Tibial artery (tissue), 4 donors: Measurements from ENCODE around the gene TNIP1.

Experiments used
- DNase-seq, 2 donors: peaks; one replicate each; pipeline ENCODE4 v3.0.0-alpha.2; 2019
- H3K27ac ChIP-seq, 2 donors: fragments of 200-600 bp; sonication (generic) in 1 of 2; 1 replicate in 1 of 2; 2 replicates in 1 of 2; pipeline ENCODE4 v1.5.1; 2018 to 2019; ENCODE audit warnings: mild to moderate bottlenecking in 1 of 2
- H3K27me3 ChIP-seq, 2 donors: fragments of 200-600 bp; sonication (generic) in 1 of 2; one replicate each; pipeline versions ENCODE4 v1.5.1 to v1.6.0; 2016 to 2019
- H3K36me3 ChIP-seq, 3 donors: fragments of 200-600 bp; sonication (generic) in 2 of 3; one replicate each; pipeline ENCODE4 v1.5.1; 2016 to 2019; ENCODE audit warnings: mild to moderate bottlenecking in 2 of 3
- H3K4me1 ChIP-seq, 4 donors: fragments of 200-600 bp; sonication (generic) in 2 of 4; 1 replicate in 3 of 4; 2 replicates in 1 of 4; pipeline ENCODE4 v1.5.1; 2016 to 2019
- H3K4me3 ChIP-seq, 2 donors: fragments of 200-600 bp; sonication (generic) in 1 of 2; 1 replicate in 1 of 2; 2 replicates in 1 of 2; pipeline ENCODE4 v1.5.1; 2018 to 2019; ENCODE audit warnings: mild to moderate bottlenecking in 2 of 2
- H3K9me3 ChIP-seq, 3 donors: fragments of 200-600 bp; sonication (generic) in 1 of 3; one replicate each; pipeline ENCODE4 v1.5.1; 2016 to 2019
- CTCF ChIP-seq, 2 experiments: fragments of 200-600 bp in 1 of 2; fragments of 450-650 bp in 1 of 2; IDR thresholded peaks; one replicate each; pipeline ENCODE4 v1.5.1; 2017 to 2019; ENCODE audit warnings: antibody characterized with exemption in 2 of 2, mild to moderate bottlenecking in 1 of 2, moderate library complexity in 1 of 2
- intact Hi-C: fragments of 100-400 bp; cut with DNase I; formaldehyde crosslinking; loops from one replicate; pipeline ENCODE4 v1.15.0; 2023; ENCODE audit warnings: low total_unique reads

TNIP1 gene

GRCh38 chr5:151026679-151027078, 54.2 kb downstream of the TNIP1 start:
- no peaks in the 10 kb centered on the region for H3K9me3 ChIP-seq
- H3K36me3 ChIP-seq, result peaks cover 25 to 92% (median 70%) of the 10 kb centered on the region in 3 donors
- DNase-seq, result peak; percentile 80
- TF ChIP-seq CTCF (IDR thresholded peaks at IDR 0.05), result no peak
- no peak overlapping the region for H3K4me3 ChIP-seq
- no peaks in the 10 kb centered on the region for H3K27me3 ChIP-seq
- peaks cover 0 to 81% (median 59%) of the 10 kb centered on the region in 4 donors for H3K4me1 ChIP-seq
- intact Hi-C loops, result no loop called here
- H3K27ac ChIP-seq, result peak overlapping the region; percentile 83 to 96

GRCh38 chr5:151026088-151026487, 54.7 kb downstream of the TNIP1 start:
- H3K4me1 ChIP-seq, result peaks cover 0 to 81% (median 58%) of the 10 kb centered on the region in 4 donors
- DNase-seq, result peak in 1 of 2 donors; percentile 39
- intact Hi-C loops, result no loop called here
- no peaks in the 10 kb centered on the region for H3K9me3 ChIP-seq
- peaks cover 25 to 92% (median 64%) of the 10 kb centered on the region in 3 donors for H3K36me3 ChIP-seq
- H3K4me3 ChIP-seq, result peak overlapping the region in 1 of 2 donors; percentile 95
- H3K27ac ChIP-seq, result peak overlapping the region; percentile 83 to 96
- TF ChIP-seq CTCF (IDR thresholded peaks at IDR 0.05), result no peak
- H3K27me3 ChIP-seq, result no peaks in the 10 kb centered on the region

- intact Hi-C loops, result no loop called here
- H3K36me3 ChIP-seq, result peaks cover 25 to 89% (median 55%) of the 10 kb centered on the region in 3 donors
- peak overlapping the region in 1 of 2 donors; percentile 95 for H3K4me3 ChIP-seq
Measured at GRCh38 chr5:151025250-151025606, 55.6 kb downstream of the TNIP1 start.

GRCh38 chr5:151024440-151025249, 56.2 kb downstream of the TNIP1 start:
- peak overlapping the region; percentile 83 to 96 for H3K27ac ChIP-seq
- DNase-seq, result no peak
- peaks cover 0 to 76% (median 53%) of the 10 kb centered on the region in 4 donors for H3K4me1 ChIP-seq
- peaks cover 25 to 84% (median 49%) of the 10 kb centered on the region in 3 donors for H3K36me3 ChIP-seq
- no peaks in the 10 kb centered on the region for H3K9me3 ChIP-seq
- H3K27me3 ChIP-seq, result no peaks in the 10 kb centered on the region
- no peak for TF ChIP-seq CTCF (IDR thresholded peaks at IDR 0.05)
- intact Hi-C loops, result no loop called here
- peak overlapping the region; percentile 67 to 95 for H3K4me3 ChIP-seq

More at GRCh38 chr5:151025250-151025606, 55.6 kb downstream of the TNIP1 start:
- H3K27me3 ChIP-seq, result no peaks in the 10 kb centered on the region
- no peak for TF ChIP-seq CTCF (IDR thresholded peaks at IDR 0.05)
- DNase-seq, result no peak
- H3K27ac ChIP-seq, result peak overlapping the region; percentile 83 to 96
- H3K4me1 ChIP-seq, result peaks cover 0 to 77% (median 54%) of the 10 kb centered on the region in 4 donors
- no peaks in the 10 kb centered on the region for H3K9me3 ChIP-seq

- Histone ChIP-seq H3K27me3 (no peaks in the 10 kb centered on the region), H3K4me1 (peaks cover 0 to 79% (median 55%) of the 10 kb centered on the region in 4 donors), H3K27ac (peak overlapping the region; percentile 83 to 96), H3K36me3 (peaks cover 22 to 76% (median 39%) of the 10 kb centered on the region in 3 donors), H3K4me3 (peak overlapping the region; percentile 67 to 95), H3K9me3 (no peaks in the 10 kb centered on the region)
- peak; percentile 85 to 93 for DNase-seq
- no peak for TF ChIP-seq CTCF (IDR thresholded peaks at IDR 0.05)
- intact Hi-C loops, result no loop called here
Measured at GRCh38 chr5:151023651-151024050, 57.2 kb downstream of the TNIP1 start.
